Muscle of leg (tissue), 11 donors: ENCODE data around the gene SAMD11. TPM values are rescaled to one million over a fixed set of nuclear protein-coding genes. Genes with fewer than 3 reads are reported as not detected.

Experiments used
- DNase-seq: peaks from one replicate; pipeline ENCODE4 v3.0.0; 2013
- H3K27ac ChIP-seq: one replicate; pipeline ENCODE4 v1.5.1; 2013; ENCODE audit warnings: mild to moderate bottlenecking, low read length, control low read depth
- H3K27me3 ChIP-seq: one replicate; pipeline ENCODE4 v1.6.1; 2013; ENCODE audit warnings: low read length; ENCODE audit not compliant: control insufficient read depth, insufficient read depth
- H3K36me3 ChIP-seq: one replicate; pipeline ENCODE4 v1.6.1; 2013; ENCODE audit warnings: low read length; ENCODE audit not compliant: control insufficient read depth, insufficient read depth
- H3K4me1 ChIP-seq: one replicate; pipeline ENCODE4 v1.6.1; 2013; ENCODE audit warnings: low read length; ENCODE audit not compliant: control insufficient read depth, insufficient read depth
- H3K4me3 ChIP-seq: one replicate; pipeline ENCODE4 v1.5.1; 2013; ENCODE audit warnings: low read length, control low read depth
- H3K9me3 ChIP-seq: replicated peaks from 2 replicates; pipeline ENCODE4 v1.6.1; 2013; ENCODE audit warnings: low read depth, low read length; ENCODE audit not compliant: control insufficient read depth
- WGBS: methylation state at CpG from one replicate; pipeline ENCODE4 v1.1.5; 2013; ENCODE audit warnings: missing lambda C conversion rate; ENCODE audit not compliant: insufficient coverage; 5-methylcytosine and 5-hydroxymethylcytosine counted together
- polyA plus RNA-seq, 8 donors: library from polyadenylated mRNA; unstranded; fragments of 120-200 nt; gene quantifications; one replicate each; pipeline versions ENCODE4 v1.2.1 to v1.2.3, GENCODE V29; 2013; ENCODE audit warnings: inconsistent platforms in 1 of 8, low replicate concordance in 1 of 8; ENCODE audit not compliant: insufficient read length in 8 of 8, insufficient read depth in 1 of 8
- total RNA-seq: library from RNA; stranded (reverse); fragments of 120-200 nt; gene quantifications from one replicate; pipeline ENCODE4 v1.2.4, GENCODE V29; 2013

SAMD11 gene
- total and polyA plus RNA-seq, 9 donors: 2.4 to 9.2 (median 6.3) TPM

GRCh38 chr1:904310-904950 lies 19.3 kb upstream of the SAMD11 start:
- Histone ChIP-seq H3K4me3 (peak overlapping the region; percentile 41), H3K36me3 (no peaks in the 10 kb centered on the region), H3K4me1 (peaks cover 10% of the 10 kb centered on the region), H3K27me3 (peaks cover 33% of the 10 kb centered on the region), H3K27ac (no peak overlapping the region), H3K9me3 (no peaks in the 10 kb centered on the region)
- DNase-seq: peak; percentile 93
- 1% methylated on average over 75 of the region's 91 CpGs for WGBS

- DNase-seq: peak; percentile 77
- Histone ChIP-seq H3K36me3 (no peaks in the 10 kb centered on the region), H3K9me3 (no peaks in the 10 kb centered on the region), H3K27me3 (peaks cover 37% of the 10 kb centered on the region), H3K4me3 (peak overlapping the region; percentile 41), H3K27ac (no peak overlapping the region), H3K4me1 (peaks cover 11% of the 10 kb centered on the region)
- 4% methylated on average over 29 of the region's 49 CpGs for WGBS
These were observed 18.5 kb upstream of the SAMD11 start for GRCh38 chr1:905071-905749.

- H3K27me3 ChIP-seq: peaks cover 45% of the 10 kb centered on the region
- WGBS: 45% methylated on average over 10 of the region's 13 CpGs
- peak; percentile 33 for DNase-seq
These were observed 17.7 kb upstream of the SAMD11 start for GRCh38 chr1:905811-906599.

GRCh38 chr1:906600-907420 lies 16.9 kb upstream of the SAMD11 start:
- peak; percentile 32 for DNase-seq
- H3K27me3 ChIP-seq: peaks cover 52% of the 10 kb centered on the region
- no peaks in the 10 kb centered on the region for H3K36me3 ChIP-seq
- WGBS: 31% methylated on average over 12 of the region's 20 CpGs
- H3K27ac ChIP-seq: no peak overlapping the region
- H3K4me1 ChIP-seq: peaks cover 16% of the 10 kb centered on the region
- H3K9me3 ChIP-seq: no peaks in the 10 kb centered on the region
- no peak overlapping the region for H3K4me3 ChIP-seq

More at GRCh38 chr1:905811-906599, 17.7 kb upstream of the SAMD11 start:
- no peaks in the 10 kb centered on the region for H3K9me3 ChIP-seq
- H3K27ac ChIP-seq: no peak overlapping the region
- H3K36me3 ChIP-seq: no peaks in the 10 kb centered on the region
- no peak overlapping the region for H3K4me3 ChIP-seq
- peaks cover 16% of the 10 kb centered on the region for H3K4me1 ChIP-seq

GRCh38 chr1:907611-908451 lies 15.9 kb upstream of the SAMD11 start:
- 57% methylated on average over 11 of the region's 17 CpGs for WGBS
- Histone ChIP-seq H3K4me1 (peaks cover 19% of the 10 kb centered on the region), H3K27me3 (peaks cover 62% of the 10 kb centered on the region)

GRCh38 chr1:908661-909060 lies 15.1 kb upstream of the SAMD11 start:
- H3K9me3 ChIP-seq: no peaks in the 10 kb centered on the region
- no CpG with 5 or more reads among the region's 16 CpGs for WGBS
- peak; percentile 1 for DNase-seq
- H3K4me1 ChIP-seq: peaks cover 19% of the 10 kb centered on the region
- H3K27me3 ChIP-seq: peaks cover 69% of the 10 kb centered on the region
- no peaks in the 10 kb centered on the region for H3K36me3 ChIP-seq
- no peak overlapping the region for H3K27ac ChIP-seq
- no peak overlapping the region for H3K4me3 ChIP-seq

More at GRCh38 chr1:907611-908451, 15.9 kb upstream of the SAMD11 start:
- Histone ChIP-seq H3K4me3 (no peak overlapping the region), H3K27ac (no peak overlapping the region), H3K9me3 (no peaks in the 10 kb centered on the region), H3K36me3 (no peaks in the 10 kb centered on the region)
- DNase-seq: peak; percentile 12

- peaks cover 77% of the 10 kb centered on the region for H3K27me3 ChIP-seq
- DNase-seq: peak; percentile 26
- H3K4me3 ChIP-seq: no peak overlapping the region
These were observed 13.8 kb upstream of the SAMD11 start for GRCh38 chr1:909861-910310.

GRCh38 chr1:910311-910880 lies 13.3 kb upstream of the SAMD11 start:
- peak; percentile 11 for DNase-seq
- peaks cover 14% of the 10 kb centered on the region for H3K4me1 ChIP-seq
- no peaks in the 10 kb centered on the region for H3K9me3 ChIP-seq
- H3K4me3 ChIP-seq: no peak overlapping the region
- H3K36me3 ChIP-seq: no peaks in the 10 kb centered on the region
- peaks cover 77% of the 10 kb centered on the region for H3K27me3 ChIP-seq
- no peak overlapping the region for H3K27ac ChIP-seq
- WGBS: 16% methylated on average over 25 of the region's 29 CpGs

More at GRCh38 chr1:909861-910310, 13.8 kb upstream of the SAMD11 start:
- Histone ChIP-seq H3K36me3 (no peaks in the 10 kb centered on the region), H3K4me1 (peaks cover 19% of the 10 kb centered on the region), H3K9me3 (no peaks in the 10 kb centered on the region), H3K27ac (no peak overlapping the region)
- WGBS: 5% methylated on average over 39 of the region's 53 CpGs
